ENCODE measurements around the gene ADA. TPM values are rescaled to one million over a fixed set of nuclear protein-coding genes. Genes with fewer than 3 reads are reported as not detected.
A peak's percentile ranks its signal among the peaks of the same experiment; 100 is the strongest.

The ADA gene
- total RNA-seq, 1 donor from 2014 or later, result 11.4 TPM

DNA sequence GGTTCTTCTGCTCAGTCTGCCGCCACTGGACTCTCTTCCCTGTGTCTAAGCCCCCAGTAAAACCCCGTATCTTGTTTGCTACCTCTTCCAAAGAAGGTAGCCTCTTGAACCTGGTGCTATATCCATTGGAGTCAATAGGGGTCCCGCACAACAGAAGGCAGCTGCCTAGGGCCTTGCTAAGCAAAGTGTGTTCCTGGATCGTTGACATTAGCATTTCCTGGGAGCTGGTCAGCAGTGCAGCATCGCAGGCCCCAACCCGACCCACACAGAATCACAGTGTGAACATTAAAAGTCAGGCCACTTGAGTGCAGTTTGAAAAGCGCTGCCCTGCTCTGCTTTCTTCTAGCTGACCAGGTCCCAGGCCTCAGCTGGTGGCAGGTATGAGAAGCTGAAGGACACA is 2.9 kb downstream of the ADA start:
- DNase-seq (ENCODE audit: low spot score), result no peak
- Mint-ChIP-seq H3K9me3 (ENCODE audit: low read depth) (no peaks in the 10 kb centered on the region), H3K4me3 (ENCODE audit: unreplicated experiment) (no peak overlapping the region), H3K27ac (ENCODE audit: unreplicated experiment) (no peak overlapping the region), H3K36me3 (ENCODE audit: low read depth) (no peaks in the 10 kb centered on the region), H3K27me3 (ENCODE audit: low read depth) (peaks cover 2% of the 10 kb centered on the region), H3K4me1 (ENCODE audit: low read depth) (peaks cover 48% of the 10 kb centered on the region)
- TF ChIP-seq, protein P1, sequence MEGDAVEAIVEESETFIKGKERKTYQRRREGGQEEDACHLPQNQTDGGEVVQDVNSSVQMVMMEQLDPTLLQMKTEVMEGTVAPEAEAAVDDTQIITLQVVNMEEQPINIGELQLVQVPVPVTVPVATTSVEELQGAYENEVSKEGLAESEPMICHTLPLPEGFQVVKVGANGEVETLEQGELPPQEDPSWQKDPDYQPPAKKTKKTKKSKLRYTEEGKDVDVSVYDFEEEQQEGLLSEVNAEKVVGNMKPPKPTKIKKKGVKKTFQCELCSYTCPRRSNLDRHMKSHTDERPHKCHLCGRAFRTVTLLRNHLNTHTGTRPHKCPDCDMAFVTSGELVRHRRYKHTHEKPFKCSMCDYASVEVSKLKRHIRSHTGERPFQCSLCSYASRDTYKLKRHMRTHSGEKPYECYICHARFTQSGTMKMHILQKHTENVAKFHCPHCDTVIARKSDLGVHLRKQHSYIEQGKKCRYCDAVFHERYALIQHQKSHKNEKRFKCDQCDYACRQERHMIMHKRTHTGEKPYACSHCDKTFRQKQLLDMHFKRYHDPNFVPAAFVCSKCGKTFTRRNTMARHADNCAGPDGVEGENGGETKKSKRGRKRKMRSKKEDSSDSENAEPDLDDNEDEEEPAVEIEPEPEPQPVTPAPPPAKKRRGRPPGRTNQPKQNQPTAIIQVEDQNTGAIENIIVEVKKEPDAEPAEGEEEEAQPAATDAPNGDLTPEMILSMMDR (IDR thresholded peaks at IDR 0.05), result no peak

DNA sequence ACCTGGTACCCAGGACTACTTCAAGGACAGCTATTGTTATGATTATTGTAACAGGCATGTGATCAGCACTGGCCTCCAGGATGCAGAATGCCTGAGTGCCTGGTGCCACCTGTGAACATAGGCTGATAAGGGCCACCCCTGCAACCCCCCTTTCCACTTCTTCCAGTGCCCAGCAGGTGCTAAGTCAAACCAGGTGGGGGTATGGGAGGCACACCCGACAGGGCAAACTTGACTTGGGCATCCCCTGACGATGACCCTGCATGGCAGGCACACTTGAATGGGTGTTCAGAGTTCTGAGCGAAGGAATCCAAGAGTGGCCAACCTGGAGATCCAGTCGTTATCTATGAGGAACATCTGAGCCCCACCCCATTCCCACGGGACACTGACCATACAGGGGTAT is 3.4 kb downstream of the ADA start:
- TF ChIP-seq, protein P1 (IDR thresholded peaks at IDR 0.05), result no peak
- H3K36me3 Mint-ChIP-seq (ENCODE audit: low read depth), result no peaks in the 10 kb centered on the region
- H3K27me3 Mint-ChIP-seq (ENCODE audit: low read depth), result peaks cover 2% of the 10 kb centered on the region
- H3K4me1 Mint-ChIP-seq (ENCODE audit: low read depth), result peaks cover 51% of the 10 kb centered on the region
- H3K27ac Mint-ChIP-seq (ENCODE audit: unreplicated experiment), result no peak overlapping the region
- DNase-seq (ENCODE audit: low spot score), result no peak
- no peaks in the 10 kb centered on the region for H3K9me3 Mint-ChIP-seq (ENCODE audit: low read depth)
- no peak overlapping the region for H3K4me3 Mint-ChIP-seq (ENCODE audit: unreplicated experiment)

DNA sequence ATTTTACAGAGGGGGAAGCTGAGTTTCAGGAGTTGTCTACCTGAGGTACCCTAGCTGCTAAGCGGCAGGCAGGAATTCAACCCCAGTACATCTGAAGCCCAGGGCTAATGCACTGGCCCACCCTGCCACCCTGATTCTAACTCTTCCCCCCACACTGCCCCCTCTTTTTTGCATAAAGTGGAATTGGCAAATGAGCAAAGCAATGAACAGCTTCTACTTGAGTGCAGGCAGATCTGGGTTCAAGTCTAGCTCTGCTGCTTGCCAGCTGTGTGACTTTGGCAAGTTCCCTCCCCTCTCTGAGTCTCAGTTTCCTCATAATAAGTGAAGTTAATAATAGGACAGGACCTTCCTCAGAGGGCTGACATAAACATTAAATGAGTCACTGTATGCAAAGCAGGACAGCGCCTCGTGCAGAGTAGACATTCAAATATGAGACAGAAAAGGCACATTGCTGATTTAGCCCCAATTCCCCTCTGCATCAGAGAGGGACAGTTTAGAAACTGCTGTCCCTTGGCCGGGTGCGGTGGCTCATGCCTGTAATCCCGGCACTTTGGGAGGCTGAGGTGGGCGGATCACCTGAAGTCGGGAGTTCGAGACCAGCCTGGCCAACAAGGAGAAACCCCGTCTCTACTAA is 4.7 kb downstream of the ADA start:
- no peak overlapping the region for H3K4me3 Mint-ChIP-seq (ENCODE audit: unreplicated experiment)
- TF ChIP-seq, protein P1 (IDR thresholded peaks at IDR 0.05), result no peak
- no peak for DNase-seq (ENCODE audit: low spot score)
- H3K27me3 Mint-ChIP-seq (ENCODE audit: low read depth), result no peaks in the 10 kb centered on the region
- no peaks in the 10 kb centered on the region for H3K36me3 Mint-ChIP-seq (ENCODE audit: low read depth)
- H3K27ac Mint-ChIP-seq (ENCODE audit: unreplicated experiment), result peak overlapping the region; percentile 78
- H3K9me3 Mint-ChIP-seq (ENCODE audit: low read depth), result no peaks in the 10 kb centered on the region
- H3K4me1 Mint-ChIP-seq (ENCODE audit: low read depth), result peaks cover 54% of the 10 kb centered on the region

DNA sequence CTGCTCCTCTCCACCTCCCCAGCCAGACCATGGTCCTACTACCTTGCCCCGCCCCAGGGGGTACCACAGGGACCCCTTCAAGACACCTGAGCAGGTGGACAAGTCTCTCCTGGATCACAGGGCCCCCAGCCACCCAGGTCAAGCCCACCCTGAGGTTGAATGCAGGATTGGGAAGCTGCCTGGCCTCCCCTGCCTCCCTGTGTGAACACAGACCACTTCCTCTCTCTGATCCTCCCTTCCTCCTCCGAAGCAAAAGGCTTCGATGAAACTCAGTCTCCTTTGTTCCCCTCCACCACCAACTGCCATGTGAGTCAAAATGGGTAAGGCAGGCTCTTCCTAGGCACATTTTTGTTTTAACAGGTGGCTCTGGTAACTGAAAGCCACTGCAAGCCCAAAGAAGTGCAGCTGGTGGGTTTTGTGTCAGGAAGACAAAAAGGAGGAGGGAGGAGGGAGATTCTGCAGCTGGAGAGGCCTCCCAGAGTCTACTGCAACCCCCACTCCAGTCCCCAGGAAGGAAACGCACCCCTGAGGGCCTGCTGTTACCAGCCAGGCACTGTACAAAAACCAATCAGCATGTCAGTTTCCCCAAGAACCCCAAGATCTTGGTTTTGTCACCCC is 5.4 kb downstream of the ADA start:
- Mint-ChIP-seq H3K27me3 (ENCODE audit: low read depth) (no peaks in the 10 kb centered on the region), H3K36me3 (ENCODE audit: low read depth) (no peaks in the 10 kb centered on the region), H3K9me3 (ENCODE audit: low read depth) (no peaks in the 10 kb centered on the region), H3K4me3 (ENCODE audit: unreplicated experiment) (no peak overlapping the region), H3K27ac (ENCODE audit: unreplicated experiment) (peak overlapping the region; percentile 68), H3K4me1 (ENCODE audit: low read depth) (peaks cover 58% of the 10 kb centered on the region)
- DNase-seq (ENCODE audit: low spot score), result no peak
- TF ChIP-seq, protein P1 (IDR thresholded peaks at IDR 0.05), result no peak

DNA sequence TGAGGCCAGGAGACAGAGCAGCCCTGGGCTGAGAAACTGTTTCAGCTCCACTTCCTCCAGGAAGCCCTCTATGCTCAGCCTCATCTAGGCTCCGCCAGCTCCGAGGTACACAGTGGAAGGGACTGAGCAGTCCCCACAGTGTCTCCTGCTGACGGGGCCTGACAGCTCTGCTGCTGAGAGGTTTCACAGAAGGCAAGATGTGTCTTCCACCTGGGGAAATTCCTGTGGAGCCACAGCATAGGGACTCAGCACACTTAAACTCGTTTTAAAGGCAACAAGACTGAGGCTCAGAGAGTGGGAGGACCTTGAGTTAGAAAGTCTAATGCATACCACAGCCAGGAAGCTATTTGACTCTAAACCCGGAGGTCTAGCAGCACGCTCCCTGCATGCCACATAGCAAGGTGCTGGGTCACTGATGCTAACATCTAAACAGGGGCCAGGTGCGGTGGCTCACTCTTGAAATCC is 6.8 kb downstream of the ADA start:
- Mint-ChIP-seq H3K36me3 (ENCODE audit: low read depth) (peaks cover 1% of the 10 kb centered on the region), H3K4me1 (ENCODE audit: low read depth) (peaks cover 47% of the 10 kb centered on the region), H3K27ac (ENCODE audit: unreplicated experiment) (no peak overlapping the region), H3K9me3 (ENCODE audit: low read depth) (peaks cover 3% of the 10 kb centered on the region), H3K27me3 (ENCODE audit: low read depth) (no peaks in the 10 kb centered on the region), H3K4me3 (ENCODE audit: unreplicated experiment) (no peak overlapping the region)
- no peak for DNase-seq (ENCODE audit: low spot score)
- TF ChIP-seq, protein P1 (IDR thresholded peaks at IDR 0.05), result no peak

Measured in chondrocyte (in vitro differentiated cells).